ENCODE measurements around the gene MPP3.
"Not testable (repeated sequence)": the region's sequence is repeated elsewhere in the genome, so short reads cannot be mapped to it uniquely, and the experiment has no call there.

MPP3 gene

GRCh38 chr17:43832976-43833829, at the start of gene MPP3:
TSS of gene MPP3 (minus strand) at chr17:43833146. CDS start at chr17:43831906, 1,240 bp downstream.
- peak in 1 of 2 donors; percentile 24 for DNase-seq (ENCODE audit: low read depth in 2 of 2)

GRCh38 chr17:43881758-43882505, 49.0 kb upstream of the MPP3 start:
- no peak for DNase-seq (ENCODE audit: low read depth in 2 of 2)

- DNase-seq (ENCODE audit: low read depth in 2 of 2) = no peak
These were observed 48.2 kb upstream of the MPP3 start for GRCh38 chr17:43881181-43881580.

- no peak for DNase-seq (ENCODE audit: low read depth in 2 of 2)
These were observed 47.6 kb upstream of the MPP3 start for GRCh38 chr17:43880420-43880991.

- no peak for DNase-seq (ENCODE audit: low read depth in 2 of 2)
These were observed 46.9 kb upstream of the MPP3 start for GRCh38 chr17:43879723-43880419.

GRCh38 chr17:43878260-43879175, 45.6 kb upstream of the MPP3 start:
- peak; percentile 38 to 41 for DNase-seq (ENCODE audit: low read depth in 2 of 2)

- DNase-seq (ENCODE audit: low read depth in 2 of 2) = no peak
These were observed 44.7 kb upstream of the MPP3 start for GRCh38 chr17:43877451-43878155.

GRCh38 chr17:43877031-43877430, 44.1 kb upstream of the MPP3 start:
- DNase-seq (ENCODE audit: low read depth in 2 of 2) = no peak

- DNase-seq (ENCODE audit: low read depth in 2 of 2) = no peak
These were observed 42.7 kb upstream of the MPP3 start for GRCh38 chr17:43875476-43876147.

- no peak for DNase-seq (ENCODE audit: low read depth in 2 of 2)
These were observed 41.3 kb upstream of the MPP3 start for GRCh38 chr17:43874293-43874692.

GRCh38 chr17:43873815-43874214, 40.9 kb upstream of the MPP3 start:
- no peak for DNase-seq (ENCODE audit: low read depth in 2 of 2)

- no peak for DNase-seq (ENCODE audit: low read depth in 2 of 2)
These were observed 40.1 kb upstream of the MPP3 start for GRCh38 chr17:43873091-43873490.

- no peak for DNase-seq (ENCODE audit: low read depth in 2 of 2)
These were observed 39.2 kb upstream of the MPP3 start for GRCh38 chr17:43871946-43872690.

- not testable (repeated sequence) for DNase-seq (ENCODE audit: low read depth in 2 of 2)
These were observed 36.1 kb upstream of the MPP3 start for GRCh38 chr17:43869031-43869430.

GRCh38 chr17:43868226-43868994, 35.5 kb upstream of the MPP3 start:
- no peak for DNase-seq (ENCODE audit: low read depth in 2 of 2)

- DNase-seq (ENCODE audit: low read depth in 2 of 2) = no peak
These were observed 31.4 kb upstream of the MPP3 start for GRCh38 chr17:43864161-43864984.

GRCh38 chr17:43861960-43862359, 29.0 kb upstream of the MPP3 start:
- no peak for DNase-seq (ENCODE audit: low read depth in 2 of 2)

Data from stimulated activated CD8-positive, alpha-beta memory T cell treated with anti-CD3 and anti-CD28 coated beads, Interleukin-2, amount 100 ng/mL, for 1 hour (primary cell).